NK-92 treated with Interleukin-12 subunit alpha and Interleukin-12 subunit beta, amount 100 ng/mL, for 24 hours (cell line): ENCODE measurements around the gene STAC2.
"Not testable (repeated sequence)": the region's sequence is repeated elsewhere in the genome, so short reads cannot be mapped to it uniquely, and the experiment has no call there.

Experiments
- DNase-seq: peaks from one replicate; lab custom pipeline; 2025; lab: John Stamatoyannopoulos, UW

STAC2 gene

DNA sequence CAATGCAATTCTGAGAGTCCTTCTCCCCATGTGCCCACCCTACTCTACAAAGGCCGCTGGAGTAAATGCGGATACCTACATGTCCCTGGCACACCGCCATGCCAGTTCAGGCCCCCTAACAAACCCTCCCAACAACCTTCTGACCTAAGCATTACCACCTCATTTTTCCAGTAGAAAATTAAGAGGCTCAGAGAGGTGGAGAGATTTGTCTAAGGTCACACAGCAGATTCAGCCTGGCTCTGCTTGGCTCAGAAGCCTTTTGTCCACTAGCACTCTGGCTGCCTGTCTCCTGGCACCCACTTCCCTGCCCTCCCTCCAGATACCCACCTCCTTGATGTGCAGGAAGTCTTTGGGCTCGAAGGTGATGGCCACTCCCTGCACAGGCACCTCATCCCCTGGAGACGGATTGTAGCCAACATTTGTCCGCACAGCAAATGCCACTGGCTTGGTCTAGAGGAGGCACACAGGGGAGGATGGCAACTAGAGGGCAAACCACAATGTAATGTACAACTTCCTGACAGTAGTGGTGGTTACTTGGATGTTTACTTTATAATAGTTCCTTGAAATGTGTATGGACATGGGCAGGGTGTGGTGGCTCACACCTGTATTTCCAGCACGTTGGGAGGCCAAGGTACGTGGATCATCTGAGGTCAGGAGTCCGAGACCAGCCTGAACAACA, 38.5 kb downstream of the STAC2 start:
- DNase-seq: no peak

DNA sequence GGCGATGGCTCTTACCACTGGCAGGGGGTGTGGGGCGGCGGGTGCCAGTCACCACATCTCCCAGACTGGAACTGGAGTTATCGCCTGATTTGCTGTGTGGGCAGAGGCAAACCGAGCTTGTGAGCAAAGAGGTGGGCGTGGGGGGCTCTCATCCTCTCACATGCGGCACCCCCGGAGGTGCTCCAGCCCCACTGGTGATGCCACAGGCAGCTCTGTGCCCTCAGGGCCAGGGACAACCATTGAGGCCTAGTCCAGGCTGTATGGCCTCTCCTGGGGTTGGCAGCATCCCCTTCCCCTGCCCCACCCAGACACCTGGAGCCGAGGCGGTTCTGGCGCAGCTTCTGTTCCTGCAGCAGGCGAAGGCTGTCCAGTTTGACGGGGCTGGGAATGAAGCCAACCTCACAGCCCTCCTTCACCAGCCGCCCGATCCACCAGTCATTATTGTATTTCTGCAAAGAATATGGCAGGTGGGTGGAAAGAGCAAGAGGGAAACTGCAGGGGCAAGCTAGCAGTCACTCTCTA, 39.2 kb downstream of the STAC2 start:
- DNase-seq: no peak

DNA sequence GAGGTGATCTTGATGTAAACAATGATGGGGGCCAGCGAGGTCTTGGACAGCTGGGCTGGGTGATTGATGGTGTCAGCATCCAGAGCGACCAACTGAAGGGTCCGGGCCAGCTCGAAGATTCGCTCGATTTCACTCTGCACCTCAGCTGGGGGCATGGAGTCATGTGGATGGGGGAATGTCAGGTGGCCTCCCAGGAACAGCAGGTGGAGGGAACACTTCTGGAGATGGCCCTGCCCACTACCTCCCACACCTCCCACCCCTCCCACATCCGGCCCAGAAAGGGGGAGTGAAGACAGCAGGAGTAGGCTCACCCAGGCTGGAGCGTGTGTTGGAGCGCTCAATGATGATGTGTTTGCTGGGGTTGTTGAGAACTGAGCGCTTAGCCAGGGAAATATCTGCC, 42.0 kb downstream of the STAC2 start:
- DNase-seq: no peak

DNA sequence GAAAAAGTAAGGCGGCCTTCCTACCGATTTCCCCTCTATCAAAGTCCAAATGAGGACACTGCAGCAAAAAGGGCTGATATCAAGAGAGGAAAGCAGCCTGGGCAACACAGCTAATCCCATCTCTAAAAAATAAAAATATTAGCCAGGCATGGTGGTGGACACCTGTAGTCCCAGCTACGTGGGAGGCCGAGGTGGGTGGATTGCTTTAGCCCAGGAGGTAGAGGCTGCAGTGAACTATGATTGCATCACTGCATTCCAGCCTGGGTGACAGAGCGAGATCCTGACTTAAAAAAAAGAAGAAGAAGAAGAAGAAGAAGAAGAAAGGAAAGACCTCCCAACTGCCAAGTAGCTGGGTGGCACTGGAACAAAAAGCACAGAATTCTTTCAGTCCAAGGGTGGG, 42.7 kb downstream of the STAC2 start:
- DNase-seq: no peak

DNA sequence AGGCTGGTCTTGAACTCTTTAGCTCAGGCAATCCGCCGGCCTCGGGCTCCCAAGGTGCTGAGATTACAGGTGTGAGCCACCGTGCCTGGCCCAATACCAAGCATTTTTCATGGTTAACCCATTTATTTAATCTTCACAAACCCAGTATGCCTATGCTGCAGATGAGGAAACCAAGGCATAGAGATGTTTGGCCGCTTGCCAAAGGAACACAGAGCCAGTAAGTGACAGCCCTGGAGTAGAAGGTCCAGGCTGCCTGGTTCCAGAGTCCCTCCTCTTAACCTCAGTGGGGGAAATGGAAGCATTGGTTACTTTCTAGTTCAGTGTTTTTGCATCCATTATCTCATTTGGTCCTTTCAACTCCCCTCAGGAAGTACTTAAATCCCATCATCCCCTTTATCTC, 44.4 kb downstream of the STAC2 start:
- DNase-seq: no peak

DNA sequence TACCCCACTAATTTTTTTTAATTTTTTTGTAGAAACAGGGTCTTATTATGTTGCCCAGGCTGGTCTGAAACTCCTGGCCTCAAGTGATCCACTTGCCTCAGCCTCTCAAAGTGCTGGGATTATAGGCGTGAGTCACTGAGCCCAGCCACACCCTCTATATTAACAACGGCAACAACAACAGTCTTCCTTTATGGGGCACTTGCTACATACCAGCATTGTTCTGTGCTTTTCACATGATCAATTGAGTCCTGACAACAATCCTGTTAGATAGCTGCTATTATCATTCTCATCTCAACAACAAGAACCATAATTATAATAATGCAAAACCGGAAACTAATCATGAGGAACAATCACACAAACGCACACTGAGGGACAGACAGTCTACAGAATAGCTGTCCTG, 47.2 kb downstream of the STAC2 start:
- DNase-seq: no peak

DNA sequence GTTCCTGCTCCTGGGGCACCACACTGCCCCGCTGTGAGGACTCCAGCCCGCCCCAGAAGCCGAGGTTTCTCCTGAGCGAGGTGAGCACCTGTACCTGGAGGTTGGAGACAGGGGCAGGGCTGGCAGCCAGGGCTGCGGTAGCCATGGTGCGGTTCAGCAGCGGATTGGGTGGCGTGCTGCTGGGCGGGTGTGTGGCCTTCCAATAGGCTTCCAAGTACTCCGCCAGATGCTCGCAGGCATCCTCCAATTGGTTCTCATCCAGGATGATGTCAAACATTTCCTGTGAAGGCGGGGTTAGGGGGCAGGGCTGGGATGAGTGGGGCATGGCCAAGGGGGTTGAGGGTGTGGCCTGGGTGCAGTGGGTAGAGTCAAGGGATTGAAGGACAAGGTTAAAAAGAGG, 48.5 kb downstream of the STAC2 start:
- DNase-seq: no peak

DNA sequence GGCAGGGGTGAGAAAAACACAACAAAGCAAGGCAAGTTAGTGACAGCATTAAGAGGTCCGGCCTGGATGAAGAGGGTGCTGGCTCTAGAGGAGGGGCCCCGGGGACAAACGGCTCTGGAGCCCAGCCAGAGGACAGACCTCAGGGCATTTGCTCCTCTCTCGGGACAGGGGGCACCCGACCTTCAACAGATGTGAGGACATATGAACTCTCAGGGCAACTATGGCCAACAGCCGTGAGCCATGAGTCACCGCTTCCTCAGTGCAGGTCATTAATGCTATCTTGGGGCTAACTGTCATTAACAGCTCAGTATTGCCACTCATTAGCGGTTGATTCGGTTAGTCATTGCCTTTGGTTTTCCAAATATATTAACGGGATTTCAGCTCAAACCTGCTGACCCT, 50.1 kb downstream of the STAC2 start:
- no peak for DNase-seq

DNA sequence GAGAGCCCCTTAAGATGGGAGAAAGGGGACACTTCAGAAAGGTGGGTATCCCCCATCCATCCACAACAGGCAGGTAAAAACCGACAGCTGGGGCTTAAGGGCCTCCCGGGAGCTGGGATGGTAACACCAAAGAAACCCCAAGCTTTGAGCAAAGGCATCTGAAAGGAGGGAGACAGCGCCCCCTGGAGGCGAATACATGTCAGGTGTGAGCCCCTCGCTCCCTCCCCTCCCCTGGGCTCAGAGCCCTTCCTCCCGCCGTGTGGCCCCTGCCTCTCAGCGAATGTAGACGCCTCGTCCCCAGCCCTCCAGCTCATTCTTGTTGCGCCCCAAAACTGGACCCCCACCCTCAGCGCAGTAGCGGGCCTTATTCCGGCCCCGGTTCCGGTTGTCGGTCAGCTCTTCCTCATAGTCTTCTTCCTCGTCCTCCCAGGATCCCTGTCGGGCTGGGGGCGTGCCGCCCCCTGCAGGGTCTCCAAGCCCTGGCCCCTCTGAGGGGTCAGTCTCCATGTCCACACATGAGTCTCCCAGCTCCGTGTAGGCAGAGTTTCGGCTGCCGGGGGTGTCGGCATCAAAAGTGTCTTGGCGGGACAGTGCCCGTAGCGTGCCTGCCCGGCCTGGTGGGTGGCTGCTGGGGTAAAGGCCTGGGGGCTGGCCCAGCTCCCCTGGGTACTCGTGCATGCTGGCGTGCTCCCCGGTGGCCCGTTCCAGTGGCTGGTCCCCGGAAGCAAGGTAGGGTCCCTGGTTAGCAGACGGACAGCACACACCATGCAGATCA, 50.6 kb downstream of the STAC2 start:
- peak; percentile 45 for DNase-seq

DNA sequence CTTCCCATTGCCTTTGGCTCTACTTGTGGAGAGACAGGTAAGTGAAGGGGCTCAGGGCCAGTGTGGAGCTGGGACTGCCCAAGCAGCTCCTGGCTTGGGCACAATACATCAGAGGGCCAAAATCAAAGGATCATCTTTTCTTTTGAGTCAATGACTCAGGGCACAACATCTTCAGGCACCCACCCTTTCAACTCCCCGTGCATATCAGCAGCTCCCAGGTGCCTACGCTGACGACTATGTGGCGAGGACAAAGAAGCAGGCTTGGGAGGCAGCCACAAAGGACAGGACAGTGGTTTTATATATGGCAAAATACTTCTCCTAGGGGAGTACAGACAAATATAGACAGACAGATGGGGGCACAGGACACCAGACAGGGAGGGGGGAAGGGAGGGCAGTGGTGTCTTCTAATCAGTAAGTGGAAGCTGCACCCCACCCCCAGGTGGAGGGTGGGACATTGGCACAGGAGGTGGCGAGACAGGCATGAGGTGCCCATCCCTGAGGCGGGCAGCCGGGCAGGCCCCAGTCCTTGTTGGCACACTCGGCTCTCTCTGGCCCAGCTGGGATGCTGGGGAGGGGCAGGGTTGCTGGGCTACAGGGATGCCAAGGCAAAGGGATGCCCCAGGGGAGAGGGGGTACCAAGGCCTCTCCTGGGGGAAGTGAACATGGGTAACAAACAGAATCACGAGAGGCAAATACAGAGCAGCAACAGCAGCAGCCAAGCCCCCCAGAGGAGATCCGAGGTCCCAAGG, 52.0 kb downstream of the STAC2 start:
- DNase-seq: no peak

DNA sequence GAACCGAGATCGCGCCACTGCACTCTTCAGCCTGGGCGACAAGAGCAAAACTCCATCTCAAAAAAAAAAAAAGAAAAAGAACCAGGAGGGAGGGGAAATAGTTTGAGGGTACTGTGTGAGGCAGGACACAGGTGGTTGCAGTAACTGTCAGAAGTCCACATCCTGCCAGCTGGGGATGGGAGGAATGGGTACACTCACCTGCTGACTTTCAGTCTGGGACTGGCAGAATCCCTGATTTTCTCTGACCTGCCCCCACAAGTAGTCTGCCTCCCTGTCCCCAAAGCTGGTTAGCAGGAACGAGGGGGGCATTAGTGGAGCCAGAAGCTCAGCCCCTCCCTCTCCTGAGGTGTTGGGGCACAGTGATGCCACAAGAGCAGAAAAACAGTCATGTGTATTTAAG, 52.7 kb downstream of the STAC2 start:
- DNase-seq: no peak

DNA sequence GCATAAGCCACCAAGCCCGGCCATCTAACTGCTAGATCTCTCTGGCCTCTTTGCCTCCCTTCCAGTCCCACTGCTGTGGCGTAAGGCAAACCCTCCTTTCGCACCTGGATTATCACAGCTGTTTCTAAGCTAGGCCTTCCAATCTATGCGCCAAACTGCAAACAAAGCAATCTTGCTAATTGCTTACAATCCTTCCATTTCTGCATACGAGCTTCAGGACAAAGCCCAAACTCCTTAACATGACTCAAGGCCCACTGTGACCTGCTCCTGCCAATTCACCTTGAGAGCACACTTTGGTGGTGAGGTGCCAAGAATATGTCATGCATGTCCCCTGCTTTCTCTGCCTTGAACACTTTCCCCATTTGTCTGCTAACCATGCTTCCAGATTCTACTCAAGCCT, 53.8 kb downstream of the STAC2 start:
- DNase-seq: no peak

DNA sequence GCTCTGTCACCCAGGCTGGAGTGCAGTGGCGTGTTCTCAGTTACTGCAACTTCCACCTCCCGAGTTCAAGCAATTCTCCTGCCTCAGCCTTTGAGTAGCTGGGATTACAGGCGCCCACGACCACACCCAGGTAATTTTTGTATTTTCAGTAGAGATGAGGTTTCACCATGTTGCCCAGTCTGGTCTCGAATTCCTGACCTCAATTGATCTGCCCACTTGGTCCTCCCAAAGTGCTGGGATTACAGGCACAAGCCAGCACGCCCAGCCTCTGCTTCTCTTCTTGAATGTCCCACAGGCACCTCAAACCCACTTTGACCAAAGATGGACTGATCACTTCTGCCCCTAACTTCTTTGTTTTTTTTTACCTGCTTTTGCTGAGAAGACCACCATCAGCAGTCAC, 55.2 kb downstream of the STAC2 start:
- no peak for DNase-seq

DNA sequence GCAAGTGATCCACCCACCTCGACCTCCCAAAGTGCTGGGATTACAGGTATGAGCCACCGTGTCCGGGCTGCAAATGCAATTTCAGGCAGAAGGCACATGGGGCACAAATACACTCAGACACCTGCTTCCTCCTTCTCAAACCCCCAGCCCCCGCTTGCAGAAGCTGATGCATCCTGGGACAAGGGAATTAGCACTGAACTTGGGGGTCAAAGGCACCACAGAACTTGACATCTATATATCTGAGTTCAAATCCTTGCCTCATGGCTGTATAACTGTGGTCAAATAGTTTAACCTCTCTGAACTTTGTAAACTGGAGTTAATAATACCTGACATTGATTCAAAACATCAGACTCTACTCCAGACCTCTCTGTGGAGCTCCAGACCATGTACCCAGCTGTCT, 55.6 kb downstream of the STAC2 start:
- DNase-seq: no peak

DNA sequence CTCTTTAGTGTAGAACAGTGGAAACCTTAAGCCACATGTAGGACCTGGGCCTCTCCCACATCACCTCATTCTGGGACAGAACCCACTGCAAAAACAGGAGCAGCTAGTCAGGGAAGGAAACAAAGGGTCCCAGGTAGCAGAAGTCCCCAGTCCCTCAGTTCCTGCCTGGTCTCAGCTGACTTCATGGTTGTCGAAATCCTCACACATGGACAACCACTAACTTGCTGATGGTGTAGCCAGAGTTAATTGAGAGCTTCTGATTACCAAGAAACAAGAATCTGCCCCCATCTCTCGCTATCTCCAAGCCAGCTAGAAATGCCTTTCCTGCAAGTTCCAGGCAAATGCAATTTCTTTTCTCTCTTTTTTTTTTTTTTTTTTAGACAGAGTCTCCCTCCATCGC, 56.2 kb downstream of the STAC2 start:
- DNase-seq: no peak

DNA sequence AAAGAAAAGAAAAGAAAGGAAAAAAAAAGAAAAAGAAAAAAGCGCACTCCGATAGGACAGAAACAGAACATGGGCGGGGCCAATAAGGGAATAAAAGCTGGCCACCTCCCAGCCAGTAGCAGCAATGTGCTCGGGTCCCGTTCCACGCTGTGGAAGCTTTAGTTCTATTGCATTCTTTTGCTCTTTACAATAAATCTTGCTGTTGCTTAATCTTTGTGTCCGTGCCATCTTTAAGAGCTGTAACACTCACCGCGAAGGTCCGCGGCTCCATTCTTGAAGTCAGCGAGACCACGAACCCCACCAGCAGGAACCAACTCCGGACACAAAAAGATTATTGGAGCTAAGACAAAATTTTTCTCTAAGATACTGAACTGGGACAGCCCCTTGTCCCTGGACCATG, 56.6 kb downstream of the STAC2 start:
- DNase-seq: no peak

DNA sequence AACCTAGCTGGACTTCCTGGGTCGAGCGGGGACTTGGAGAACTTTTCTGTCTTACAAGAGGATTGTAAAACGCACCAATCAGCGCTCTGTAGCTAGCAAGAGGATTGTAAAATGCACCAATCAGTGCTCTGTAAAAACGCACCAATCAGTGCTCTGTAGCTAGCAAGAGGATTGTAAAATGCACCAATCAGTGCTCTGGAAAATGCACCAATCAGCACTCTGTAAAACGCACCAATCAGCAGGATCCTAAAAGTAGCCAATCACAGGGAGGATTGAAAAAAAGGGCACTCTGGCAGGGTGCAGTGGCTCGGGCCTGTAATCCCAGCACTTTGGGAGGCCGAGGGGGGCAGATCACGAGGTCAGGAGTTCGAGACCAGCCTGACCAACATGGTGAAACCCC, 57.2 kb downstream of the STAC2 start:
- DNase-seq: not testable (repeated sequence)

DNA sequence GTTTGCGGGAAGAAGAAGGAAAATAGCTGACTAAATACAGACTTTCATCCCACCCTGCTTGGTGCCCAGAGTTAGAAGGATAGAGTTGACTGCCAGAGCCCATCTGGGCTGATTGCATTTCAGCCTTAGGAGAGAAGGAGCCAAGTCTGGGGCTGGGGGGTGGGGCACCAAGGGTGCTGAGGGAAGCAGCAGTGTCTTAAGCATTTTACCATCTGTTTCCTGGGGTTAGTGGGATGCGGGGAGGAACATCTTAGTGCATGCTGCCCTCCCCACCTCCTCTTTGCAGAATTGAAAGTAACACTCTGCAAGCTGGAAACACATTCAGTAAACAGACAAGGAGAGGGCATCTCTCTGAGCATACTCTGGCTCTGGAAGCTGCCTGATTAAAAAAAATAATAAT, 58.3 kb downstream of the STAC2 start:
- DNase-seq: peak; percentile 12

DNA sequence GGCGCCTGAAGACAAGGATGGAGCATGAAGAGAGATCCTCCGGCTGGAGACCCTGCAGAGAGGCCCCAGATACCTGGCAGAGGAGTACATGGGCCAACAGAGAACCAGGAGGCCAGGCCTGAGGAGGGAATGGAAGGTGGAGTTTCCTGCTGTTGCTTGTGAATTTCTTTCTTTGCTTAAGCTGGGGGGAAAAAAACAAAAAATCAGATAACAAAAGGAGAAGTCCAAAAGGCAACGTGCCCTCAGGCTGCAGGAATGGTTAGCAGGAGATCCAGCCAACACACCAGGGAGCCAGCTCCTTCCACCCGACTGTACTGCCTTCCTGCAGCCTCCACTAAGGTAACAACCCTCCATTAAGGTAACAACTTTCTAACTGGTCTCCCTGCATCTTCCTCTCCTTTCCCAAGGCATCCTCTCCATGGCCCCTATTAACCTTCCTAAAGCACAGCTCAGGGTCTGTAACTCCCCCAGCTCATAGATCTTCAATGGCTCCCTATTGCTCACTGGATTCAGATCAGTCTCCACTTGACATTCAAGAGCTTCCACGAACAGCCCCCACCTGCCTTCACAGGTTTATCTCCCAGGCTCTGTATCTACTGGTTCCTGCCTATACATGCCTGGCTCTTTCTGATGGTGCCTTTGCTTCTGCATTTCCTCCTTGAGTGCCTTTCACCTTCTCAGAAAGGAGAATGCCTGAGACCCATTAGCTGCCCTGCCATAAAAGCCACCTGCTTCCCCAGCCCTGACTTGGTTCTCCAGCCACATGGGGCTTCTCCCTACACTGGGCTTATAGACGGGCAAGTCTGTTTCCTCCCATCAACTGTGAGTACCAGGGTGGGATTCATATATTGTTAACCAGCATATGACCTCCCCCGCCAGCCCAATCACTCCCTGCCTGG, 59.1 kb downstream of the STAC2 start:
- DNase-seq: no peak

DNA sequence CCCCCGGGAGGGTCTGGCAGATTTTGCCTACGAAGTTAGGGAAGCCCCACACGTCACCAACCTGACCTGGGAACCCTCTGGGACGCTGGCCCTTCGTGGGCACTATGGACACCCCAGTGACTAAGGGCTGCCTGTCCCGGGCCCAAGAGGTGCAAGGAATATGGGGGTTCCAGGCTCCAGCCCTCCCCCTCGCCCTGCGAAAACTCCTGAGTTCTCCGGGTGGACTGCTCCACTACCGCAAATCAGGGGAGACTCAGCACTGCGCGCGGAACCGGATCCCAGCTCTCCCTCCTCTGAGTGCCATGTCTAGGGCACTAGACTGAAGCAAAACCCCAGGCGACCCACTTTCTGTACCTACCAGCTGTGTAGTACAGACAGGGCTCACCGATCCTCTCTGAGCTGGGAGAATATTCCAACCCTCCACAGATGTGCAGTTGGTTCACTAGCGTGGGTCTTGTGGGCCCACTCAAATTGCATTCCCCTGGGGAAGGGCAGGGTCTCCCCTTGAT, 59.9 kb downstream of the STAC2 start, which contains the start of gene ARL5C:
Gene ARL5C (minus strand): TSS at position 321 of the 509 bp plus-strand sequence. CDS start 401 bp downstream, outside the sequence.
- DNase-seq: no peak

DNA sequence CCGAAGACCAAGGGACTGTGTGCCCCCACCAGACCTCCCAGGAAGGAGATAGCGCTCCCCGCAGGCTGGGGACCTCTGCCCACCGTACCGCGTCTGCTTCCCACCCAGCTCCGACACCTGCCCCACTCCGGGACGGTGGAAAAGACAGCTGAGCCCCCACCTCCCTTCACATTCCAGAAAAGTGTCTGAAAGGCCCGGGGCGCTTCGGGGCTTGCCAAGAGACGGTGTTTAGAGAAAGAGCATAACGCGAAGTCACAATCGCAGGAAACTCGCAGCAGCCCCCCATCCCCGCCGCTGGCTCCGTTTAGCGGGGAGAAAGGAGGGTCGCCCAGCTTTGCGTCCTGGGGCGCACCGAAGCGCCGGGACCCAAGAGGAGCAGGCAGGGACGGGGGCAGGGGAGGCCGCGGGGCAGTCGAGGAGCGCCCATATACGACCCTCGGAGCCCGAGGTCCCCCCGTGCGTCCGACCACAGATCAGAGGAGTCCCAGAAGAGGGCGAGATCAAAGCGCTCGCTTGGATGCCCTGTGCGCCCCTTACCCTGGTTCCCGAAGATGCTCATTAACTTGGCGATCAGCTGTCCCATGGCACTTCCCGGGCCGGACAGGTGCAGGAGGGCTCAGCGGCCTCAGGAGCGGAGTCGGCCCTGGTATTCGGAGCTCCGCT, 60.4 kb downstream of the STAC2 start:
- no peak for DNase-seq
